Mesothelial cell of epicardium (in vitro differentiated cells): Measurements from ENCODE around the gene FBXW4. TPM values are rescaled to one million over a fixed set of nuclear protein-coding genes. Genes with fewer than 3 reads are reported as not detected.

Source experiments
- DNase-seq, 2 experiments: peaks; one replicate each; pipeline ENCODE4 v3.0.0; 2021; ENCODE audit warnings: low spot score in 2 of 2; ENCODE audit not compliant: unreplicated experiment in 2 of 2
- H3K27ac Mint-ChIP-seq: 2 replicates; pipeline ENCODE4 v1.8.0; 2021; ENCODE audit warnings: mixed read lengths
- H3K27me3 Mint-ChIP-seq: 2 replicates; pipeline ENCODE4 v1.8.0; 2021; ENCODE audit warnings: low read depth, mixed read lengths
- H3K36me3 Mint-ChIP-seq: 2 replicates; pipeline ENCODE4 v1.8.0; 2021; ENCODE audit warnings: mixed read lengths
- H3K4me1 Mint-ChIP-seq: 2 replicates; pipeline ENCODE4 v1.8.0; 2021; ENCODE audit warnings: mixed read lengths
- H3K4me3 Mint-ChIP-seq: 2 replicates; pipeline ENCODE4 v1.8.0; 2021; ENCODE audit warnings: mild to moderate bottlenecking, moderate library complexity, mixed read lengths
- H3K9me3 Mint-ChIP-seq: 2 replicates; pipeline ENCODE4 v1.8.0; 2021; ENCODE audit warnings: mixed read lengths
- CTCF ChIP-seq: fragments of 200-600 bp; sonication (generic); IDR thresholded peaks from one replicate; pipeline ENCODE4 v1.5.0; 2021; ENCODE audit warnings: antibody characterized with exemption; ENCODE audit not compliant: unreplicated experiment
- total RNA-seq: library from RNA; stranded (reverse); gene quantifications from 3 replicates; pipeline ENCODE4 v1.2.1, GENCODE V29; 2021

The FBXW4 gene
- total RNA-seq, 1 donor from 2014 or later = 65.9 TPM

DNA sequence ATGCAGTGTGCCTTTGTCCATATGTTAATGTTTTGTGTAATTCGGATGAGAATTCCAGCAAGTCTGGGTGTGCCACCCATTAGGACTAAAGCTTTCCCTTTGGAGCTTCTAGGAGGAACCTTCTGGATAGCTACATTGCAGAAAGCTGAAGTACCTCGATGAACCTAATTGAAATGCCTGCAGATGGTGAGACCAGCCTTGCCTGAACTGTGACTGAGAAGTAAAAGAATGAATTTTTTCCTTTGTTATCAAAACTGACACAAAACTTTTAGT lies 31.1 kb upstream of the FBXW4 start:
- no peak overlapping the region for H3K27ac Mint-ChIP-seq
- no peaks in the 10 kb centered on the region for H3K36me3 Mint-ChIP-seq
- H3K4me3 Mint-ChIP-seq = no peak overlapping the region
- no peaks in the 10 kb centered on the region for H3K9me3 Mint-ChIP-seq
- DNase-seq = no peak
- no peak for TF ChIP-seq CTCF
- H3K4me1 Mint-ChIP-seq = no peaks in the 10 kb centered on the region
- H3K27me3 Mint-ChIP-seq = peaks cover 2% of the 10 kb centered on the region

DNA sequence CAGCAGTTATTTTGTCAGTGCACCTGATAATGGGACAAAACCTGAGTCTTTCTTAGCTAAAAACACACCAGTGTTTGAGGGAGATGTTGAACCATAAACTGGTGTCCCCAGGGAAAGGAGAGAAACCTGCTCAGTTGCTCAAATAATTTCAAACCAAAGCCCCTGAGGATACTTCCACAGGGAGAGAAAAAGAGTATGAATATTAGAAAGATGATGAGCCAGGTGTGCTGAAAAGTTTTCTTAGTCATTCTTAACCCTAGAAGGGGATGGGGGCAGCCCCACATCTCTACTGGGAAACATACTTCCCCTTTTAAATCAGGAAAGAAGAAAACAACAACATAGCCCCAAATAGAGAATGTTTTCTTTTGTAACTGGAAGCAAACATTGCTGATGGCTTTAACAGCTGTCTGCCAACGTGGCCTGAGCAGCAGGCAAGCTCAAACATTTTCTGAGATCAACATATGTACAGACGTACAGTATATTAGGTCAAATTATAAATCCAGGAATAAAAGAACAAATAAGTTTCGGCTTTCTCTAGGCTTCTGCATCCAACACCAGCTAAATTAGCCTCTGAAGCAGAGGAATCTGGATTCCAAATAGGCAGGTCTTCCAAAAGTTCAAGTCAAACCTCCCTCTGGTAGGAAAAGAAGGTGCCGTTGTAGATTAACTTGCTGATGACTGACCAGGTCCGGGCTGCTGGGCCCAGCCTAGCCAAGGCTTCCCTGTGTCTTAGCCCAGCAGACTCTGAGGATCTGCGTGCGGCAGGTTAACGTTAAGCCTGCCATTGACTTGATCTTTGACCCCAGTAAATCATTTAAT lies 30.5 kb upstream of the FBXW4 start:
- H3K27me3 Mint-ChIP-seq = peaks cover 2% of the 10 kb centered on the region
- no peaks in the 10 kb centered on the region for H3K36me3 Mint-ChIP-seq
- H3K4me3 Mint-ChIP-seq = no peak overlapping the region
- no peaks in the 10 kb centered on the region for H3K9me3 Mint-ChIP-seq
- H3K4me1 Mint-ChIP-seq = no peaks in the 10 kb centered on the region
- no peak for TF ChIP-seq CTCF
- no peak for DNase-seq
- H3K27ac Mint-ChIP-seq = no peak overlapping the region

GRCh38 chr10:101724446-101724845 lies 29.5 kb upstream of the FBXW4 start:
- H3K27ac Mint-ChIP-seq = no peak overlapping the region
- no peak for TF ChIP-seq CTCF
- H3K27me3 Mint-ChIP-seq = peaks cover 2% of the 10 kb centered on the region
- H3K36me3 Mint-ChIP-seq = no peaks in the 10 kb centered on the region
- DNase-seq = no peak
- H3K9me3 Mint-ChIP-seq = no peaks in the 10 kb centered on the region
- H3K4me1 Mint-ChIP-seq = no peaks in the 10 kb centered on the region
- no peak overlapping the region for H3K4me3 Mint-ChIP-seq

DNA sequence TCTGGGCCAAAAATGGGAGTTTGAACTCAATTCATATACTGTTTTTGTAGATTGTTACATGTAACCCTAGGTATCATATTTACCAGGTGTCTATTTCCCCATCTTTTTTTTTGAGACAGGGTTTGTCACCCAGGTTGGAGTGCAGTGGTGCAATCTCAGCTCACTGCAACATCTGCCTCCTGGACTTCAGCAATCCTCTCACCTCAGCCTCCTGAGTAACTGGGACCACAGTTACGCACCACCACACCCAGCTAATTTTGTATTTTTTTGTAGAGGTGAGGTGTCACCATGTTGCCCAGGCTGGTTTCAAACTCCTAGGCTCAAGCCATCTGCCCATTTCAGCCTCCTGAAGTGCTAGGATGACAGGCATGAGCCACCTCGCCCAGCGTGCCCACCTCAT lies 28.2 kb upstream of the FBXW4 start:
- no peak for TF ChIP-seq CTCF
- Mint-ChIP-seq H3K36me3 (no peaks in the 10 kb centered on the region), H3K4me3 (no peak overlapping the region), H3K27me3 (peaks cover 2% of the 10 kb centered on the region), H3K4me1 (no peaks in the 10 kb centered on the region), H3K9me3 (no peaks in the 10 kb centered on the region), H3K27ac (no peak overlapping the region)
- no peak for DNase-seq

DNA sequence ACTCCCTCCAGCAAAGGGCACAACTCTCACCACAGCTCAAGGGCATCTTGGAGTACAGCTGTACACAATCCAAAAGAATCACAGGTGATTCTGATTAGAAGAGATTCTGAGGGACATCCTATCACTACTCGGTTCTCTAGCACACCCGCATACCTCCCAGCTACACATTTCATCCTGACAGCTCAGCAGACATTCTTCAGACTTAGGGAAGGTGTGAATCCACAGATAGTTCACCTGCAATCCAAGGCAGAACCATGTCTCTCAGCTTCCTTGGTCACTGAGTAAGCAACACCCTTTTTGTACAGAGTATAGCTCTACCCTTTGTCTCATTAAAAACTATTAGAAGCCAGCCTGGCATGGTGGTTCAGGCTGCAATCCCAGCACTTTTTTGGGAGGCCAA lies 26.8 kb upstream of the FBXW4 start:
- Mint-ChIP-seq H3K9me3 (no peaks in the 10 kb centered on the region), H3K4me3 (no peak overlapping the region), H3K4me1 (no peaks in the 10 kb centered on the region), H3K36me3 (no peaks in the 10 kb centered on the region), H3K27ac (no peak overlapping the region), H3K27me3 (peaks cover 2% of the 10 kb centered on the region)
- TF ChIP-seq CTCF = no peak
- no peak for DNase-seq
